ENCODE data around the gene PXK.

PXK gene

GRCh38 chr3:58379351-58380073 is 46.8 kb downstream of the PXK start:
- Histone ChIP-seq H3K4me1 (ENCODE audit: control insufficient read depth, insufficient read depth, low read length) (0 out of 2 replicates have a peak, but pooled peaks cover 2% of the 10 kb centered on the region), H3K4me3 (ENCODE audit: low read depth, low read length) (no peak overlapping the region), H3K9me3 (ENCODE audit: control insufficient read depth, insufficient read depth, low read depth, low read length) (no peaks in the 10 kb centered on the region), H3K27ac (ENCODE audit: extremely low read depth, low read depth, low read length) (no peak overlapping the region), H3K36me3 (ENCODE audit: control insufficient read depth in 2 of 2, insufficient read depth in 1 of 2, low read length in 2 of 2) (peaks cover 0 to 12% of the 10 kb centered on the region in 2 experiments; a peak in 1 of 3 replicates)
- ChIA-PET CTCF (interaction anchor here (0.7 kb wide), 1 partner anchor 165 kb away, joined by 3 read pairs; no protein-coding TSS in a partner anchor), POLR2A (no interaction called here)
- TF ChIP-seq ZFP37 (tag by site-specific recombination; IDR thresholded peaks at IDR 0.05) (no peak), SCRT2 (tag by site-specific recombination; IDR thresholded peaks at IDR 0.05) (peak; percentile 85), SCRT1 (tag by site-specific recombination; IDR thresholded peaks at IDR 0.05; ENCODE audit: borderline replicate concordance) (peak; percentile 84; the same call in 1 of the 2 replicates), BCL11B (tag by site-specific recombination; IDR thresholded peaks at IDR 0.05; ENCODE audit: low read depth) (no peak)

- H3K27ac ChIP-seq (ENCODE audit: extremely low read depth, low read depth, low read length): no peak overlapping the region
- H3K9me3 ChIP-seq (ENCODE audit: control insufficient read depth, insufficient read depth, low read depth, low read length): no peaks in the 10 kb centered on the region
- no peak overlapping the region for H3K4me3 ChIP-seq (ENCODE audit: low read depth, low read length)
- H3K36me3 ChIP-seq (ENCODE audit: control insufficient read depth in 2 of 2, insufficient read depth in 1 of 2, low read length in 2 of 2): peaks cover 0 to 30% of the 10 kb centered on the region in 2 experiments; a peak in 1 of 3 replicates
- TF ChIP-seq ZBTB20 (tag by site-specific recombination; IDR thresholded peaks at IDR 0.05): no peak
- no peak for TF ChIP-seq TSHZ1 (tag by site-specific recombination; IDR thresholded peaks at IDR 0.05; ENCODE audit: borderline replicate concordance)
- no peak for TF ChIP-seq ZNF664 (tag by site-specific recombination; IDR thresholded peaks at IDR 0.05)
- TF ChIP-seq ZNF169 (tag by site-specific recombination; IDR thresholded peaks at IDR 0.05): no peak
- no peak for TF ChIP-seq ZNF792 (tag by site-specific recombination; IDR thresholded peaks at IDR 0.05)
- TF ChIP-seq GLI2 (tag by site-specific recombination; IDR thresholded peaks at IDR 0.05; ENCODE audit: borderline replicate concordance, low read depth): no peak
- TF ChIP-seq BCL11A (tag by site-specific recombination; IDR thresholded peaks at IDR 0.05; ENCODE audit: low read depth): no peak
- TF ChIP-seq ZNF280D (tag by site-specific recombination; IDR thresholded peaks at IDR 0.05): no peak
- no peak for TF ChIP-seq ZNF16 (tag by site-specific recombination; IDR thresholded peaks at IDR 0.05; ENCODE audit: low read depth)
- TF ChIP-seq ZNF292 (tag by site-specific recombination; IDR thresholded peaks at IDR 0.05; ENCODE audit: borderline replicate concordance, low read depth): no peak
- no peak for TF ChIP-seq ZNF701 (tag by site-specific recombination; IDR thresholded peaks at IDR 0.05)
- no peak for TF ChIP-seq TCF7L2 (IDR thresholded peaks at IDR 0.05; ENCODE audit: borderline replicate concordance, low read depth, low read length)
- no peak for TF ChIP-seq FEZF1 (tag by site-specific recombination; IDR thresholded peaks at IDR 0.05)
- no peak for TF ChIP-seq ZNF692 (tag by site-specific recombination; IDR thresholded peaks at IDR 0.05)
- TF ChIP-seq ZBTB17 (tag by site-specific recombination; IDR thresholded peaks at IDR 0.05): no peak
- H3K4me1 ChIP-seq (ENCODE audit: control insufficient read depth, insufficient read depth, low read length): no peaks in the 10 kb centered on the region
- ChIA-PET POLR2A (interaction anchor here (0.6 kb wide), 1 partner anchor 49 kb away, joined by 7 read pairs; no protein-coding TSS in a partner anchor), CTCF (no interaction called here)
These were observed 50.8 kb downstream of the PXK start for GRCh38 chr3:58383476-58383875.

Data from HEK293 (cell line).